ENCODE data around the gene FBXW5. TPM values are rescaled to one million over a fixed set of nuclear protein-coding genes. Genes with fewer than 3 reads are reported as not detected.

Gene FBXW5
- polyA plus RNA-seq, 3 donors: 32.5 to 43.5 (median 38.4) TPM

DNA sequence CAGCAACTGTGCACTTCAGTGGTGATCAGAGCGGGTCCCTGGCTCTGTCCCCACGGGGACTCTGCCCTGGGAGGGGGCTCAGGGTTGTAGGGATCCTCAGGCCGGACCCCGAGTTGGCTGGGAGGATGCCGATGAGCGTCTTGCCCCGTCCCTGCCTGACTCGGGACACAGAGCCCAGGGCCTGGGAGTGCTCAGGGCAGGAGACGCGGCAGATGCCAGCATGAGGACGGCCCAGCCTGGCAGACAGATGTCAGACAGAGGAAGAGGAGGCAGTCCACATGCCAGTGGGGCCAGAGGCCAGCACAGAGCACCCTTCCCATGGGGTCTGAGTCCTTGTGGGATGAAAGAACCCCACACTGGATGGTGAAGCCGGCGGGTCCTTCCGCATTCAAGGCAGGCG, 18.8 kb upstream of the FBXW5 start:
- no peak for DNase-seq (ENCODE audit: low read depth in 3 of 3, low spot score in 2 of 3)

DNA sequence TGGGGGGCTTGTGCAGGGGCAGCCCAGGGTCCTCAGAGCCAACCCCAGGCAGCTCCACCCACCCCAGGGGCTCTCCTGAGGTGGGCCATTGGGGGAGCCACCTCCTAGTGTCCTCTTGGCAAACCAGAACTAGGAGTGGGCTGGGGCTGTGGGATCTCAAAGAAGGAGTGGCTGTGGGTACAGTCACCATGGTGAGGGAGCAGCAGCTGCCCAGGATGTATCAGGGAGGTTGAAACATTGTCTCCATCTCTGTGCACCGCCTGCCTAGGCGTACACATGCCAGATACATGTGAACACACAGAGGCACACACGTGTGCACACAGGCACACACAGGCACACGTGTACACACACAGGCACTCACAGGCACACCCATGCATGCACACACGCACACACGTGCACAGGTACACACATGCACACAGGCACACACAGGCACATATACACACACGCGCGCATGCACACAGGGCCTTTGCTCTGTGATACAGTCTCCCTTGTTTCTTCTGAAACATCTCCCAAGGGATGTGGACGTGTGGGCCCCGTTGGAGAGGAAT, 18.2 kb upstream of the FBXW5 start:
- no peak for DNase-seq (ENCODE audit: low read depth in 3 of 3, low spot score in 2 of 3)

DNA sequence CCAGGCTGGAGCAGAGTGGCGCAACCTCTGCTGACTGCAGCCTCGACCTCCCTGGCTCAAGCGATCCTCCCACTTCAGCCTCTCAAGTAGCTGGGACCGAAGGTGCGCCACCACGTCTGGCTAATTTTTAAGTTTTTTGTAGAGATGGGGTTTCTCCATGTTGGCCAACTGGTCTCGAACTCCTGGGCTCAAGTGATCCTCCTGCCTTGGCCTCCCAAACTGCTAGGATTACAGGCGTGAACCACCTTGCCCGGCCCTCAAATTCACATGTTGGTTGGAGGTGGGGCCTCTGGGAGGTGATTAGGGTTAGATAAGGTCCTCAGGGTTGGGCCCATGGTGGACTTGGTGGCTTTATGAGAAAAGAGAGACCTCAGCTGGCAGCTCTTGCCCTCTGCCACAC, 17.6 kb upstream of the FBXW5 start:
- no peak for DNase-seq (ENCODE audit: low read depth in 3 of 3, low spot score in 2 of 3)

DNA sequence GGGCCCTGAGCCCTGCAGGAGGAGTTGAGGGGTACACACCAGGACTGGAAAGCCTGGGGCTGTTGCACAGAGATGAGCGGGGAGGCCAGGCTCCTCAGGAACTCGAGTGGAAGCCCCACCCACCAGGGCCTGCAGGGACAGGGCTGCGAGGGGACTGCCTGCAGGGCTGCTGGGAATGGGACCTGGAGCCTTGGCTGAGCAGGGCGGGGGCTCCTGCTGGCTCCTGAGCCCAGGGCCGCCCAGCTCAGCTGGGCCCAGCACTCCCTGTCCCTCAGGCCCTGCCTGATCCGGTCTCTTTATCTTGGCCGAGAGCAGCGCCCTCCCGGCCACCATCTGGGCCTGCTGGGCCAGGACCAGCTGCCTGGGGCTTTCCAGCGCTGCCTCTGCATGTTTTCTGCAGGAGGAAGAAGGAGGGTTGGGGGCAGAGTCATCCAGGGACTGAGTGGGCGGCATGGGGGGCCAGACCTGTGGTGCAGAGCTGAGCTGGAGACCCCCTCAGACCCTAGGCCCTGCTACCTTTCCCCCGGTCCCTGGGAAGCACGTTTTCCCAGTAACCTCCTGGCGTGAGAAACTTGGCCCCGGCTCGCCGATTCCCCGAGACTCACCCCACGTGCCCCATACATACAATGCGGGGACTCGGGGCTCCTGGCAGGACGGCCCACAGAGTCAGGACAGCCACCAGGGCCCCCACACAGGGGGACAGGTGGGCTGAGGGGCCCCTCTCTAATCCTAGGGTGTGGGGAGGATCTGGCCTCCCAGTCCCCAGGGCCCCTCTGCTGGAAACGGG, 16.9 kb upstream of the FBXW5 start:
- no peak for DNase-seq (ENCODE audit: low read depth in 3 of 3, low spot score in 2 of 3)

DNA sequence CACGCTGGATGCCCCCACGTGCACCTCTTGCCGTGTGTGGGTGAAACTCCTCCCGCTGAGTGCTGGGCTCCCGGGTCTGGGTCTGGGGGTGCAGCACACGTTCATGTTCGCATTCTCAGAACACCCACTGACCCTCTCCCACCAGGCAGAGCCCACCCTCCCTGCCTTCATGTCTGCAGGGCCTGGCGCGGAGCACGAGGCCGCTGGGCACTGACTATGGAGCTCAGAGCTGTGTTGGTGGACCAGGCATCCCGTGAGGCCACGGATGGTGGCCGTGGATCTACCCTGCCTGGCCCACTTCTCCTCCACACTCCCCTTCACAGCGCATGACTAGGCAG, 16.4 kb upstream of the FBXW5 start:
- no peak for DNase-seq (ENCODE audit: low read depth in 3 of 3, low spot score in 2 of 3)

DNA sequence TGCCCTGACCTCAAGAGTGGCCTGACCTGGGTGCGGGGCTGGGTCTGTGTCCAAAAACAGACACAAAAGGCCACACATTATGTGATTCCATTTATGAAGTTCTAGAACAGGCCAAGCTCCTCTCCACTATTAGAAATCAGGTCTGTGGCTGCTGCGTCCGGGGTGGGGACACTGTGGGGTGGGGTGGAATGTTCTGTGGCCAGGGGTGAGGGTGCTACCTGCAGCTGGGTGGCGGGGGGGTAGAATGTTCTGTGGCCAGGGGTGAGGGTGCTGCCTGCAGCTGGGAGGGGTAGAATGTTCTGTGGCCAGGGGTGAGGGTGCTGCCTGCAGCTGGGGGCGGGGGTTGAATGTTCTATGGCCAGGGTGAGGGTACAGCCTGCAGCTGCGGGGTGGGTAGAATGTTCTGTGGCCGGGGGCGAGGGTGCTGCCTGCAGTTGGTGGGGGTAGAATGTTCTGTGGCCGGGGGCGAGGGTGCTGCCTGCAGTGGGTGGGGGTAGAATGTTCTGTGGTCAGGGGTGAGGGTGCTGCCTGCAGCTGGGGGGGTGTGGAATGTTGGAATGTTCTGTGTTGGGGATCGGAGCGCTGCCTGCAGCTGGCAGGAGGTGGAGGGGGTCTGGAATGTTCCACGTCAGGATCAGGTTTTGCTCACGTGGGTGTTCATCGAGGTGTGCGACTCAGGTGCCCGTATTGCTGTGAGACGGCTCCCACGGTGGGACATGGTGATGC, 15.8 kb upstream of the FBXW5 start:
- no peak for DNase-seq (ENCODE audit: low read depth in 3 of 3, low spot score in 2 of 3)

DNA sequence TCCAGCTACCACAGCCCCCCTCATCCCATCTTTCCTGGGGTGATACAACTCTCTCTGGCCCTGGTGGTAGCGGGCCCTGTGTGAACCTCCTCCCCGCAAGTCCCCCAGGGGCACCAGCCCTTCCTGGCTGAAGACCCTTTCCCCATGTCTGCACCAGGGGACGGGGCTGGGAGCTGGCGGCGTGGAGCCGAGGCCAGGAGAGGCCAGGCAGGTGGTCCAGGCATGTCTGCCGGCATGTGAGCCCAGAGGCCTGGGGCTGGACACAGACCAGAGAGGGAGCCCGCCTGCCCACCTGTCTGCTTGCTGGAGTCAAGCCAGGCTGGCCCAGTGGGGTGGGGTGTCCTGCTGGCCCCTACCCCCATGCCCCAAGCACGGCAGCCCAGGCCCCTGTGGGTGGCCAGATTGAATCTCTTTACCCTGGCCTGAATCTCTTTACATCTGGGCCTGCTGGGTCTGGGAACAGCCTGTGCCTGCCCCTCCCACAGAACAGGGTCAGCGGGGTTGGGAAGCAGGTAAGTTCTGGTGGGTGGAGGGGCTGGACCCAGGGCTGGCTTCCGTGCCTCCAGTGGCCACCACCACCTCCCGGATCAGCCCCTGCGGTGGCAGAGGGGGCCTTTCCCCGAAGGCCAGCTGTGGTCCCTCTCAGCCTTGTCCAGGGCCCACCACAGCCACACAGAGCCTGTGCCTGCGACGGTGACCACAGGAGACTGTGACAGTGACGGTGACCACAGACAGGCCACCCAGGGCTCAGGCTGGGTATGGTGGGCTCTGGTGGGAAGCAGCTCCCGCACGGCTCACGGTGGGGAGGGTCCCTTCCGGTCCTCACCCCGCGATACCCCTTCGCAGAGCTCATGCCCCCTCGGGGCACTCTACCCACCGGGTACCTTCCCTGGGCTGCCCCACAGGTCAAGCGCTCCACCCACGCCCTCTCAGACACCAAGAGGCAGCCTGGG, 14.6 kb upstream of the FBXW5 start:
- DNase-seq (ENCODE audit: low read depth in 3 of 3, low spot score in 2 of 3): no peak

DNA sequence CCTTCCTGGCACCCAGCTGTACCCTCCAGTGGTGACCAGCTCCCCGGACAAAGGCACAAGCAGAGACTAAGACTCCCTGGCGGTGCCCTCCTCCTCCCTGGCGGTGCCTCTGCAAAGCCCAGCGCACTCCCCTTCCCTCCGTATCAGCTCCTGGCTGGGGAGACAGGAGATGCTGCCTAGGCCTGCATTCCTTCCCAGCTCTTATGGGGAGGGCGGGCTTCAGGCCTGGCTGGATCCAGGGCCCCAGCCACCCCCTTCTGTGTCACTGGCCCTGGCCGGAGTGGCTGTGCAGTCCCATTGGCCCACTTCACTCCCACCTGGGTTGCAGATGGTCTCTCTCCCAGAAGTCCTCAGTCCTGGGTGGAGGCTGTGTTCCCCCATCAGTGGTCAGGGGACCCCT, 13.9 kb upstream of the FBXW5 start:
- DNase-seq (ENCODE audit: low read depth in 3 of 3, low spot score in 2 of 3): no peak

DNA sequence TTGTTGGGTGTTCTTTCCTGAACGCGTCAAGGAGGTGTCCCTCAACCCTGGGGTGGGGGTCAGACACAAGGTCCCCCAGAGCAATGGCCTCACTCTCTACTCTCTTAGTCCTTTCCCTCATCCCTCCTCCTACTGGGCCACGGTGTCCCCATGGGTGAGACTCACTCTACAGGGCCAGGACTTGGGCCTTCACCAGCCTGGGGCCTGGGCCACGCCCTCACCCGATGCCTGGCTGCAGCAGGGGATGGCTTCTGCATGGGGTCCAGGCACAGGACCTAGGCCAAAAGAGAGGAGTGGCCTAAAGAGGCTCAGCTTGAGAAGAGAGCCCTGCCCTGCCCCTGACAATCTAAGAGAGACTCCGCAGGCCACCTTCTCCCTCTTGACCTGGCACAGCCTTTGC, 13.4 kb upstream of the FBXW5 start:
- no peak for DNase-seq (ENCODE audit: low read depth in 3 of 3, low spot score in 2 of 3)

DNA sequence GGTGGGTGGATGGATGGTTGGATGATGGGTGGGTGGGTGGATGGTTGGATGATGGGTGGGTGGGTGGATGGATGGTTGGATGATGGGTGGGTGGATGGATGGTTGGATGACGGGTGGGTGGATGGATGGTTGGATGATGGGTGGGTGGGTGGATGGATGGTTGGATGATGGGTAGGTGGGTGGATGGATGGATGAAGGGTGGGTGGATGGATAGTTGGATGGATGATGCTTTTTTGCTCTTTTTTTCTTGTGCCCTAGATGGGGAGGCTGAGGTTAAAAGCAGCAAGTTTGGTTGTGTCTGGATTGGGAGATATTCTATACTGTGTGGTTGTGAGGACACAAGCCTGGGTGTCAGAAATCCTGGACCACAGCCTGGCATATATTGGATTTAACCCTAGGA, 12.9 kb upstream of the FBXW5 start:
- no peak for DNase-seq (ENCODE audit: low read depth in 3 of 3, low spot score in 2 of 3)

DNA sequence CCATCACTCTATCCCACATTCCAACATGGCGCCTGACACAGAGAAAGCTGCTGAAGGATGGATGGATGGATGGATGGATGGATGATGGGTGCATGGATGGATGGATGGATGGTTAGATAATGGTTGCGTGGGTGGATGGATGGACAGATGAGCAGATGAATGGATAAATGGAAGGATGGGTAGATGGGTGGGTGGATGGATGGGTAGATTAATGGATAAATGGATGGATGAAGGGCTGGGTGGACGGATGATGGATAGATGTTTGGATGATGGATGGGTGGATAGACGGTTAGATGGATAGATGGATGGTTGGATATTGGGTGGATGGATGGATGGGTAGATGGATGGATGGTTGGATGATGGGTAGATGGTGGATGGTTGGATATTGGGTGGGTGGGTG, 12.1 kb upstream of the FBXW5 start:
- no peak for DNase-seq (ENCODE audit: low read depth in 3 of 3, low spot score in 2 of 3)

DNA sequence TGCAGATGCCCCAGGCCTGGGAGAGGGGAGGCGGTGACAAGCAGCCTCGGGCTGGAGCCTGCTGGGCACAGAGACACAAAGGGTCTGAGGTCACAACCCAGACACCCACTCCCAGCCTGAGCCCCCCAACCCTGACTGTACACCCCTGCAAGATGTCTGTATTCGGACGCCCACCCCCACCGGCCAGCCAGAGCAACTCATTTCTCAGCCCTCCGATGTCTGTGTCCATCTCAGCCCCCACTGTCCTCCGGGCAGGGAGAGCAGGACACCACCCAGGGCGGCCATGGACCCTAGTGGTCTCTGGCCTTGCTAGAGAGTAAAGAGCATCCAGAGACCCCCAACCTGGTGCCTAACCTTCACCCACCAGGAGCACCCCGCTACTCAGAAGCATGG, 11.4 kb upstream of the FBXW5 start:
- no peak for DNase-seq (ENCODE audit: low read depth in 3 of 3, low spot score in 2 of 3)

DNA sequence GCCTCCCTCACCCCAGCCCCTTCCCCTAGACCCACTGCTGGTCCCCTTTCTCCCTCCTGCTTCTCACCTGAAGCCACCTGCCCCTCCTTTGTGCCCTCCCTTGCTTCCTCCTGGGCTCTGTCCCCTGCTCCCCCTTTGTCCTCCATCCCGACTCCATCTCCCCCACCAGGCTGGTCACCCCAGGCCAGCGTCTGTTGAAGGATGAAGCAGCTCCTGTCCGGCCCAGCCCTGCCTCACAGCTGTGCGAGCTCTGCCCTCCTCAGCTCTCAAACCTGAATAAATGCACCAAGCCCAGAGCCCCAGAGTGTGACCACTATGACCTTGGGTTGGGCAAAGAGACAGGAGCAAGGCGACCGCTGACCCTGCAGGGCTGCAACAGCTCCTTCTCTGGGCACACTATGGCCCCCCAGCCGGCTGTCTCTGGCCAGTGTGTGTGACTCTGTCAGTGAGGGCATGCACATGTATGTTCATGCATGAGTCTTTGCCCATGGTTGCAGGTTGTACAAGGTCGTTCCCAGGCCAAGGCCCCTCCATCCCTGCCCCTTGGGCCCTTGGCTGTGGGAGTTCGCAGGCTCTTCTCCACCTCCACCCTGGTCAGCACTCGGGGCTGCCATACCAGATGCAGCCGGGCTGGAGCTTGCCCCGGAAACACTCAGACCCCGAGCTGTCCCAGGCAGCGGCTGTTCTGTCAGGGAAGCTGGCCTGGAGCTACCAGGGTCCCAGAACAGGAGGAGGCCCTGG, 10.8 kb upstream of the FBXW5 start:
- no peak for DNase-seq (ENCODE audit: low read depth in 3 of 3, low spot score in 2 of 3)

DNA sequence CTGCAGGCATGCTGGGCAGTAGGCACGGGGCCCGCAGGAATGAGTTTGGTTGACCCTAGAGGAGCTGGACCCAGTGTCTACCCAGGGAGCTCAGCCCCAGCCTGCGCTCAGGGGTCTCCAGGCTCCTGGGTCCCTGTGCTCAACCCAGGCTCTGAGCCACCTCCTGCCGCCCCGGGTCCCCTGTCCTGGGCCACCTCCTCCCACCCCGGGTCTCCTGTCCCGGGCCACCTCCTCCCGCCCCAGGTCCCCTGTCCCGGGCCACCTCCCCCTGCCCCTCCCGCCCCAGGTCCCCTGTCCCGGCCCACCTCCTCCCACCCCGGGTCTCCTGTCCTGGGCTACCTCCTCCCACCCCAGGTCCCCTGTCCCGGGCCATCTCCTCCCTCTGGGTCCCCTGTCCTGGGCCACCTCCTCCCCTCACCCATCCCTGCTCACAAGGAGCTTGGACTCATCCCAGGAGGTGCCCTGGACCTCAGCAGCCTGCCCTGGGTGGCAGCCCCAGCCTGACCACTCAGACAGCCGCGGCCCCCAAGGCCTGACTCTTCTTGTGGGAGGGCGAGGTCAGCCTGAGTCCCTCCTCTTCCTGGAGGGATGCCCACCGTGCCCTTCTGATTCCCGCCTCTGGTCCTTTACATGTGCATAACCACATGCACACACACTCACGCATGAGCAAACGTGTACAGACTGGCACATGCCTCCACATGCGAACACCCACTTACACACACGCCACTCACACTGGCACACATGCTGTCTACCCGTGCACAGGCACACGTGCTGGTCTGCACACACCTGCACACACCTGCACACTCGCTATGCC, 9.9 kb upstream of the FBXW5 start:
- no peak for DNase-seq (ENCODE audit: low read depth in 3 of 3, low spot score in 2 of 3)

DNA sequence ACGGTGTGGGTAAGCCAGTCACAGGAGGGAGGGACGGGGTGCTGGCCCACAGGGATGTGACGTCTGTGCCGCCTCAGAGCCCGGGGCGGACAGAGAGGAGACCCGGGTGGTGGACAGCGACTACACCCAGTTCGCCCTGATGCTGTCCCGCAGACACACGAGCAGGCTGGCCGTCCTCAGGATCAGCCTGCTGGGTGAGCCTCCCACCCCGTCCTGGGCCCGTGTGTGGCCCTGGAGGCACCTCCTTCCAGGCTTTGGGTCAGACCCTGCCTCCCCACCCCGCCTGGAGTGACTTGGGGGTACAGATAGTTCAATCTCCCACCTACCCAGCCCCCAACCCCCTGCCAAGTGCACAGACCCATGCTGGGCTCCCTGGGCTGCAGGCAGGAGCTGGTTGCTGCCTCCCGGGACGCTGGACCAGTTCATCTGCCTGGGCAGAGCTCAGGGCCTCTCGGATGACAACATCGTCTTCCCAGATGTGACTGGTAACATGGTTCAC, 9.3 kb upstream of the FBXW5 start:
- no peak for DNase-seq (ENCODE audit: low read depth in 3 of 3, low spot score in 2 of 3)

DNA sequence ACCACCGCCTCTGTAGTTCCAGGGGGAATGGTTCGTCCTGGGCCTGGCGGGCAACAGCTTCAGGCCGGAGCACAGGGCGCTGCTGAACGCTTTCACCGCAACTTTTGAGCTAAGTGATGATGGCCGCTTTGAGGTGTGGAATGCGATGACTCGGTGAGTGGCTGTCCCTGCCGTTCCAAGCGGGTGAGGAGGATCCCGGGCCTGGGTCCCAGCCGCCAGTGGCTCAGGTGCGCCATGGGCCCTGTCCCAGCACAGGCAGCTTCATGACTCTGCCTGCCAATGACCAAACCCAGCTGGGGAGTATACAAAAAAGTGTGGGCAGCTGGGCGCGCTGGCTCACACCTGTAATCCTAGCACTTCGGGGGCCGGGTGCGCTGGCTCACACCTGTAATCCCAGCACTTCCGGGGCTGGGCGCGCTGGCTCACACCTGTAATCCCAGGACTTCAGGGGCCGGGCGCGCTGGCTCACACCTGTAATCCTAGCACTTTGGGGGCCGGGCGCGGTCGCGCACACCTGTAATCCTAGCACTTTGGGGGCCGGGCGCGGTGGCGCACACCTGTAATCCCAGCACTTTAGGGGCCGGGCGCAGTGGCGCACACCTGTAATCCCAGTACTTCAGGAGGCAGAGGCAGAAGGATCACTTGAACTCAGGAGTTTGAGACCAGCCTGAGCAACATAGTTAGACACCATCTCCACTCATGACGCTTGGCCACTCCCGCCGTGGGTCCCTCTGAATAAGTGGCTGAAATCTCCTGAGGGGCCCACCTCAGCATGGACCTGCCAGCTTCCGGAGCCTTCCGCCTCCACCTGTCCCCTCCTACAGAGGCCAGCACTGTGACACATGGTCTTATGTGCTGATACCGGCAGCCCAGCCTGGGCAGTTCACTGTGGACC, 8.6 kb upstream of the FBXW5 start:
- DNase-seq (ENCODE audit: low read depth in 3 of 3, low spot score in 2 of 3): no peak

DNA sequence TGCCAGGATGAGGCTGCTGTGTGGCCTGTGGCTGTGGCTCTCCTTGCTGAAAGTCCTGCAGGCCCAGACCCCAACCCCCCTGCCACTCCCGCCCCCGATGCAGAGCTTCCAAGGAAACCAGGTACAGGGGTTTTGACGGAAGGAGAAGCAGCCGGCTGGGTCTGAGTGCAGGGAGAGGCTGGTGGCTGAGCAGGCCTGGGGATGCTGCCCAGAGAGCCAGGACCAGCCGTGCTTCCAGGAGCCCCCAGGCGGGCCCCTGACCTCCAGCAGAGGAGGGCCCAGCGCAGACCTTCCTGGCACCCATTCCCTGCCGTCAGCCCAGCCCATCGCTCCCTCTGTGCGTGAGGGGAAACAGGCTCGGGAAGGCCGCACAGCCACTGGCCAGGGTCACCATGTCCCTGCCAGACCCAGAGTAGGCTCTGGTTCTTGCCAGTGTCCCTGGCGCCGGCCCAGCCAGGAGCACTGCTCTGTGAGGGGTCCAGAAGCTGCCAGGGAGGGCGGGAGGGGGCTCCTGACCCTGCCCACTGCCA, 7.8 kb upstream of the FBXW5 start:
- DNase-seq (ENCODE audit: low read depth in 3 of 3, low spot score in 2 of 3): no peak

All from right renal cortex interstitium (tissue), 3 donors.